GM12891 (cell line): ENCODE measurements around the gene ARG2.

Experiments used
- DNase-seq: peaks from one replicate; pipeline ENCODE4 v3.0.0; 2011; ENCODE audit warnings: low spot score; ENCODE audit not compliant: insufficient read length
- FAIRE-seq: peaks from 2 replicates; lab custom pipeline; 2011; peaks lifted over from hg19 to GRCh38; lab: Jason Lieb, UNC
- PAX5 ChIP-seq: IDR thresholded peaks from 2 replicates; pipeline ENCODE4 v1.6.1; 2011; ENCODE audit warnings: low read length, moderate library complexity, mild to moderate bottlenecking; ENCODE audit not compliant: insufficient read depth, severe bottlenecking
- POLR2A ChIP-seq: IDR thresholded peaks from 2 replicates; pipeline ENCODE4 v1.6.1; 2011; ENCODE audit warnings: low read depth, low read length, control low read depth
- POLR2AphosphoS5 ChIP-seq: IDR thresholded peaks from 2 replicates; pipeline ENCODE4 v1.6.1; 2011; ENCODE audit warnings: low read depth, low read length, control low read depth
- POU2F2 ChIP-seq: IDR thresholded peaks from 2 replicates; pipeline ENCODE4 v1.6.1; 2011; ENCODE audit warnings: low read depth, mild to moderate bottlenecking, control low read depth, low read length, moderate library complexity
- SPI1 ChIP-seq: IDR thresholded peaks from 2 replicates; pipeline ENCODE4 v1.6.1; 2011; ENCODE audit warnings: low read depth, low read length, control low read depth
- TAF1 ChIP-seq: IDR thresholded peaks from 2 replicates; pipeline ENCODE4 v1.6.1; 2011; ENCODE audit warnings: low read depth, low read length, control low read depth

The ARG2 gene

GRCh38 chr14:67653651-67654280 is 34.0 kb downstream of the ARG2 start:
- no peak for FAIRE-seq
- TF ChIP-seq POU2F2 (no peak), POLR2AphosphoS5 (no peak), PAX5 (no peak)
- DNase-seq, result no peak

- no peak for DNase-seq
- TF ChIP-seq POLR2AphosphoS5 (no peak), SPI1 (no peak), POLR2A (no peak), POU2F2 (no peak), TAF1 (no peak), PAX5 (no peak)
- FAIRE-seq, result no peak
Observed at GRCh38 chr14:67663633-67664032, 43.9 kb downstream of the ARG2 start.

GRCh38 chr14:67665868-67666267 is 46.1 kb downstream of the ARG2 start:
- no peak for TF ChIP-seq POLR2AphosphoS5
- FAIRE-seq, result no peak
- no peak for DNase-seq

GRCh38 chr14:67666750-67667449 is 47.2 kb downstream of the ARG2 start:
- no peak for TF ChIP-seq POLR2A
- peak; percentile 80 for TF ChIP-seq SPI1
- TF ChIP-seq POLR2AphosphoS5, result no peak
- no peak for TF ChIP-seq PAX5
- TF ChIP-seq POU2F2, result no peak
- no peak for TF ChIP-seq TAF1
- FAIRE-seq, result peak; percentile 82
- DNase-seq, result peak; percentile 22

- TF ChIP-seq TAF1 (no peak), PAX5 (no peak), POU2F2 (no peak), SPI1 (no peak), POLR2AphosphoS5 (no peak), POLR2A (no peak)
- DNase-seq, result no peak
- no peak for FAIRE-seq
Observed at GRCh38 chr14:67668559-67668958, 48.8 kb downstream of the ARG2 start.

- FAIRE-seq (no peak), DNase-seq (no peak)
- TF ChIP-seq TAF1 (no peak), POU2F2 (no peak), SPI1 (no peak), PAX5 (no peak), POLR2AphosphoS5 (no peak), POLR2A (no peak)
Observed at GRCh38 chr14:67673451-67673850, 53.7 kb downstream of the ARG2 start.

- DNase-seq, result peak; percentile 43
- FAIRE-seq, result peak; percentile 70
- TF ChIP-seq TAF1, result no peak
- no peak for TF ChIP-seq POLR2AphosphoS5
- TF ChIP-seq SPI1, result no peak
- TF ChIP-seq POLR2A, result no peak
- TF ChIP-seq PAX5, result no peak
- TF ChIP-seq POU2F2, result no peak
Observed at GRCh38 chr14:67674139-67674479, 54.4 kb downstream of the ARG2 start.

GRCh38 chr14:67674480-67675218 is 54.9 kb downstream of the ARG2 start, which contains the start of gene VTI1B:
Gene VTI1B, minus strand, starts transcription at chr14:67674632. Its CDS starts 143 bp downstream, at chr14:67674489.
- peak; percentile 94 for FAIRE-seq
- TF ChIP-seq PAX5 (no peak), SPI1 (no peak), POLR2AphosphoS5 (peak; percentile 74), POU2F2 (peak; percentile 51; the same call in 1 of the 2 replicates), POLR2A (peak; percentile 77), TAF1 (no peak; the same call in none of the 2 replicates)

GRCh38 chr14:67675219-67675582 is 55.5 kb downstream of the ARG2 start:
- DNase-seq, result no peak

More at GRCh38 chr14:67674480-67675218, 54.9 kb downstream of the ARG2 start, which contains the start of gene VTI1B:
- DNase-seq, result peak; percentile 80

More at GRCh38 chr14:67675219-67675582, 55.5 kb downstream of the ARG2 start:
- TF ChIP-seq SPI1 (no peak), POLR2AphosphoS5 (no peak), POLR2A (no peak), PAX5 (no peak), TAF1 (no peak), POU2F2 (no peak)
- FAIRE-seq, result no peak
